Ecto neural progenitor cell (in vitro differentiated cells): ENCODE results near the gene KDELR3.

Experiments used
- DNase-seq: peaks from one replicate; pipeline ENCODE4 v3.0.0-alpha.2; 2018; ENCODE audit warnings: low spot score

The KDELR3 gene

GRCh38 chr22:38519453-38520250 is 51.8 kb downstream of the KDELR3 start:
- no peak for DNase-seq

DNA sequence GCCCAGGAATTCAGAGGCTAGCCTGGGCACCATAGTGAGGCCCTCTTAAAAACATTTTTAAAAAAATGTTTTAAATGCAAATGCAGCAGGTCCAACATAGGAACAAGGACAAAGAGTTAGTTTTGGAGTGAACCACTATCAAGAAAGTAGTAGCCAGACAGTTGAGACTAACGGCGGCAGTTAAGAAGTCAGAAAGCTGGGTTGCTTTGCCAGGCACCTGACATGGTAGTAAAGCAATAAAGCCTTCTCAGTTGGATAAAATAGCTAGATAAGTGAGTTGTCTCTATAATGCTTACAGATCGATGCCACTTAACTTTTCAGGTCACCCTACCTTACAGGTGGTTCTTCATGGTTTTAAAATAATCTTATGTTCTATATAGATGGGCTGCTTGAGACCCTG is 55.1 kb downstream of the KDELR3 start:
- no peak for DNase-seq

DNA sequence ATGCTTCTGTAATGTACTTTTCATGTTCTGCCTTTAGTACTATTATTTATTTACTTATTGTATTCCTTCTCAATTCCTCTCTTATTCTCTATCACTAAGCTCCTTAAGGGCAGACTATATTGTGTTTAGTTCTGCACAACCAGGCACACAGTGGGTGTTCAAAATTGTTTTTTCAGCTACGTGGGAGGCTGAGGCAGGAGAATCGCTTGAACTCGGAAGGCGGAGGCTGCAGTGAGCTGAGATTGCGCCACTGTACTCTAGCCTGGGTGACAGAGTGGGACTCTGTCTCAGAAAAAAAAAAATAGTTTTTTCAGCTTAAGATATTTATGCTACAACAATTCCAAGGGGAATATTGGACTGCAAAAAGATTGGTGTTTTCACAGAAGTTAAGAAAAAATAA is 55.6 kb downstream of the KDELR3 start:
- no peak for DNase-seq

DNA sequence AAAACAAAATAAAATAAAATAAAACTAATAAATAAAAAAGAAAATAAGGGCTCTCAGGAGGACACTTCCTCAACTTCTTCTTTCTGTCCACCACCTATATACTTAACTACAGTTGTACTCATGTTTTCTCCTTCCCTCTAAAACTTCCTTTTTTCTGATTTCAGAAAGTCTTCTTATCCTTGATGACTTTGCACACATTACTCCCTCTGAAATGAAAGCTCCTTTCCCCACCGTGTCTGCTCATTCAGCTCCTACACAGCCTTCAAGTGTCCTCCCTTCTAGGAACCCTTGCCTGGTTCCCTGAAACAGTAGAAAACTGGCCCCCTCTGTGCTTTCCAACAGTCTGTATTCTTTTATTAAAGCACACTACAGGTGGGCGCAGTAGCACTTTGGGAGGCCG is 56.5 kb downstream of the KDELR3 start:
- DNase-seq = no peak

- DNase-seq = no peak
Measured at GRCh38 chr22:38531251-38531938, 63.5 kb downstream of the KDELR3 start.
